Right atrium auricular region (tissue), 2 donors: ENCODE measurements around the gene ZNF738. TPM values are rescaled to one million over a fixed set of nuclear protein-coding genes. Genes with fewer than 3 reads are reported as not detected.
A peak's percentile ranks its signal among the peaks of the same experiment; 100 is the strongest.

Source experiments
- DNase-seq: peaks from one replicate; pipeline ENCODE4 v3.0.0-alpha.2; 2019; ENCODE audit warnings: low spot score
- H3K27ac ChIP-seq, 2 donors: fragments of 200-600 bp; sonication (generic); 1 replicate in 1 of 2; 2 replicates in 1 of 2; pipeline ENCODE4 v1.5.1; 2016 to 2019
- H3K27me3 ChIP-seq, 2 donors: fragments of 200-600 bp; sonication (generic); one replicate each; pipeline versions ENCODE4 v1.5.1 to v1.6.0; 2017 to 2019
- H3K36me3 ChIP-seq: fragments of 200-600 bp; sonication (generic); one replicate; pipeline ENCODE4 v1.5.1; 2016
- H3K4me1 ChIP-seq, 2 donors: fragments of 200-600 bp; sonication (generic); one replicate each; pipeline versions ENCODE4 v1.5.1 to v1.6.0; 2017 to 2019
- H3K4me3 ChIP-seq, 2 donors: fragments of 200-600 bp; sonication (generic); 1 replicate in 1 of 2; 2 replicates in 1 of 2; pipeline ENCODE4 v1.5.1; 2017 to 2019; ENCODE audit warnings: mild to moderate bottlenecking in 1 of 2, moderate library complexity in 1 of 2
- H3K9me3 ChIP-seq, 2 donors: fragments of 200-600 bp; sonication (generic); one replicate each; pipeline ENCODE4 v1.5.1; 2019
- total RNA-seq, 2 donors: library from RNA; depleted of rRNA; stranded (reverse); fragments of >200 nt; gene quantifications; one replicate each; pipeline ENCODE4 v1.1.0, GENCODE V29; 2016
- TF ChIP-seq, protein P1 (sequence below), 2 donors: fragments of 200-600 bp; sonication (generic); IDR thresholded peaks; one replicate each; pipeline ENCODE4 v1.5.1; 2019; ENCODE audit warnings: antibody characterized with exemption in 2 of 2

Gene ZNF738
- total RNA-seq, 2 donors from 2014 or later: 2.2 to 2.3 TPM

DNA sequence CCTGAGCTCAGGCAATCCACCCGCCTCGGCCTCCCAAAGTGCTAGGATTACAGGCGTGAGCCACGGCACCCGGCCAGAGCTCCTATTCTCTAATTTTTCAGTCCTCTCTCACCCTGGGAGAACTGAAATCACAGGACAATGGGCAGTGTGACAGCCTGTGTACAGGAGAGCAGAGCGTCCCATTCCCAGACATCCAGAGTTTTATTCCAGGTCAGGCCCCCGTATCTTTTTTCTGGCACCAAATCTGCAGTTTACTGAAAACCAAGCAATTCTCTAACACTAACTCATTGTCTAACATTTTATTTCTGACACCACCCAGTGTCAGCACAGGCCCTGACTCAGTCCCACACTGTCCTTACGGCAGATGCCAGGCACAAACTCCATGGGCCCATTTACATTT, 36.3 kb upstream of the ZNF738 start:
- peaks cover 0 to 29% of the 10 kb centered on the region in 2 donors for H3K4me1 ChIP-seq
- peak overlapping the region; percentile 49 to 57 for H3K27ac ChIP-seq

DNA sequence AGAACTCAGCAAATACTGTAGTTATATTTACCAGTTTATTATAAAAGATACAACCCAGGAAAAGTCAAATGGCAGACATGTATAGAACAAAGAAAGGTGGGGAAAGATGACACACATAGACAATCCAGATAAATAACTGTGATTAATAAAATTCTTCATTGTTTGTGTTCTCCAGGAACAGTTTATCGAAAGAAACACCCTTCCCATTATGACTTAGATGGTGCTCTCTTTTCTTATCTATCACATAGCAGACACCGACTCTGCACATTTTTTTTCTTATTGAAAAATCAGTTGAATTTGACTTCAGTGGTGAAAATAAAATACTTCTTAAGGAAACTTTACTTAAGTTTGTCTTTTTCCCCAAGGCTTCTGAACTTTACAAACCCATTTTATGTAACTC, 35.8 kb upstream of the ZNF738 start:
- no peaks in the 10 kb centered on the region for H3K9me3 ChIP-seq
- H3K36me3 ChIP-seq: peaks cover 8% of the 10 kb centered on the region
- no peak for DNase-seq
- peak overlapping the region; percentile 49 to 57 for H3K27ac ChIP-seq
- H3K4me3 ChIP-seq: no peak overlapping the region
- peaks cover 0 to 29% of the 10 kb centered on the region in 2 donors for H3K4me1 ChIP-seq
- TF ChIP-seq, protein P1, sequence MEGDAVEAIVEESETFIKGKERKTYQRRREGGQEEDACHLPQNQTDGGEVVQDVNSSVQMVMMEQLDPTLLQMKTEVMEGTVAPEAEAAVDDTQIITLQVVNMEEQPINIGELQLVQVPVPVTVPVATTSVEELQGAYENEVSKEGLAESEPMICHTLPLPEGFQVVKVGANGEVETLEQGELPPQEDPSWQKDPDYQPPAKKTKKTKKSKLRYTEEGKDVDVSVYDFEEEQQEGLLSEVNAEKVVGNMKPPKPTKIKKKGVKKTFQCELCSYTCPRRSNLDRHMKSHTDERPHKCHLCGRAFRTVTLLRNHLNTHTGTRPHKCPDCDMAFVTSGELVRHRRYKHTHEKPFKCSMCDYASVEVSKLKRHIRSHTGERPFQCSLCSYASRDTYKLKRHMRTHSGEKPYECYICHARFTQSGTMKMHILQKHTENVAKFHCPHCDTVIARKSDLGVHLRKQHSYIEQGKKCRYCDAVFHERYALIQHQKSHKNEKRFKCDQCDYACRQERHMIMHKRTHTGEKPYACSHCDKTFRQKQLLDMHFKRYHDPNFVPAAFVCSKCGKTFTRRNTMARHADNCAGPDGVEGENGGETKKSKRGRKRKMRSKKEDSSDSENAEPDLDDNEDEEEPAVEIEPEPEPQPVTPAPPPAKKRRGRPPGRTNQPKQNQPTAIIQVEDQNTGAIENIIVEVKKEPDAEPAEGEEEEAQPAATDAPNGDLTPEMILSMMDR (IDR thresholded peaks at IDR 0.05): no peak
- H3K27me3 ChIP-seq: no peaks in the 10 kb centered on the region

More for the DNA sequence above, 36.3 kb upstream of the ZNF738 start:
- peak; percentile 76 for DNase-seq
- Histone ChIP-seq H3K4me3 (no peak overlapping the region), H3K9me3 (no peaks in the 10 kb centered on the region), H3K27me3 (no peaks in the 10 kb centered on the region), H3K36me3 (peaks cover 8% of the 10 kb centered on the region)
- TF ChIP-seq, protein P1 (IDR thresholded peaks at IDR 0.05): no peak

DNA sequence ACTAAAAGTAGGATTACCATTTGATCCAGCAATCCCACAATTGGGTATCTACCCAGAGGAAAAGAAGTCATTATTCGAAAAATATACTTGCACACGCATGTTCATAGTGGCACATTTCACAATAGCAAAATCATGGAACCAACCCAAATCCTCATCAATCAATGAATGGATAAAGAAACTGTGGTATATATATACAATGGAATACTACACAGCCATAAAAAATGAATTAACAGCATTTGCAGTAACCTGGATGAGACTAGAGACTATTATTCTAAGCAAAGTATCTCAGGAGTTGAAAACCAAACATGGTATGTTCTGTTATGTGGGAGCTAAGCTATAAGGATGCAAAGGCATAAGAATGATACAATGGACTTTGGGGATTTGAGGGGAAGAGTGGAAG, 32.6 kb upstream of the ZNF738 start:
- TF ChIP-seq, protein P1 (IDR thresholded peaks at IDR 0.05): no peak
- H3K4me1 ChIP-seq: peaks cover 0 to 34% of the 10 kb centered on the region in 2 donors
- peaks cover 8% of the 10 kb centered on the region for H3K36me3 ChIP-seq
- H3K27ac ChIP-seq: no peak overlapping the region
- no peaks in the 10 kb centered on the region for H3K27me3 ChIP-seq
- no peak overlapping the region for H3K4me3 ChIP-seq
- no peak for DNase-seq
- H3K9me3 ChIP-seq: no peaks in the 10 kb centered on the region

DNA sequence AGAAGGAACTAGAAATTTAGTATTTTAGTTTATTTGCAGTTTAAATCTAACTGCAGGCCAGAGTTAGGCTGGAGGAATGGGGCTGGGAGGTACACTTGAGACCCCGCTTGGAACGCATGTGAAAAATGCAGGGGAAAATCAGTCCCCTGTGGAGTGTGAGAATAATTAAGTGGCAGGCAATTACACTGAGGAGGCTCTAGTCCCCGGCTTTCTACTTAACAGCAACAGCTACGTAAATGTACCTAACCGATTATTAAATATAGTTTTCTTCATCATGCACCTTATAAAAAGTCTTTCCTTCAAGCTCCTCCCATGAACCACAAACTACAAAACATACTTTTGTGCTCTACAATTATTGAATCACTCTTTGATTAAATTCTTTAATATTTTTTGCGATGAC, 30.4 kb upstream of the ZNF738 start:
- peaks cover 8% of the 10 kb centered on the region for H3K36me3 ChIP-seq
- peaks cover 0 to 15% of the 10 kb centered on the region in 2 donors for H3K4me1 ChIP-seq
- H3K27ac ChIP-seq: peak overlapping the region; percentile 96 to 97
- TF ChIP-seq, protein P1 (IDR thresholded peaks at IDR 0.05): no peak
- H3K9me3 ChIP-seq: no peaks in the 10 kb centered on the region
- peak overlapping the region; percentile 77 to 81 for H3K4me3 ChIP-seq
- no peak for DNase-seq
- H3K27me3 ChIP-seq: no peaks in the 10 kb centered on the region

DNA sequence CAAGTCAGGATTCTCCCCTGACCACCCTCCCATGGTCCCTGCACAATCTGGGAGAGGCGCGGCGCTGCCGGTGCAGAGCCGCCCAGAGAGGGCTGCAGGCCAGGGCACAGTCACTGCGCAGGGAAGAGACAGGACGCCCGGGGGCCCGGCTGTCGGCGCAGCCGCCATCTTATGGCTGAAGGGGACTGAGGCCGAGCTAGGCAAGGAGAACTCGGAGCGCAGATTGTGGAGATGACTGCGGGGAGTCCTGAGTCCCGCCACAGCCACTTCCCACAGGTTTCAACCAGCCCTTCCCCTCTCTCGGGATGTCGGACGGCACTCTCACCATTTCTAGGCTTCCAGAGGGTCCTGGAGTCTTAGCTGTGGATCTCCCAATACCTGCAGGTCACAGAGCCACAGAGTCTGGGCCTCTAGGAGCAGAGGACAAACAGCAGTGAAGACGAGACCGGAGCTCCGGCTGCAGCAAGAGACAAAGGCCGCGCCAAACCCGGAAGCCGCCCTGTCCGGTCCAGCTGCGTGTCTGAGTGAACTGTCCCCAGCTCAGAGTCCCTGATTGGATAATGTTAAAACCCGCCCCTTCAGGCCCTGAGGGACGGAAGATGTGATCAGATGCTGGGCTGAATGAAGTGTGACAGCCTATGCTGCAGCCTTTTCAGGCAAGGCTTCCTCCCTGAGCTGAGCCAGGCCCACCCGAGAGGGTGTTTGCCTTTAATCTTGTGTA, 29.8 kb upstream of the ZNF738 start, which contains the start of gene ZNF708:
Gene ZNF708 (minus strand): TSS at position 526 of the 721 bp plus-strand sequence. CDS start 198 bp downstream, at position 328.
- Histone ChIP-seq H3K27ac (peak within 1 kb of the TSS; percentile 96 to 97), H3K4me3 (peak within 1 kb of the TSS; percentile 77 to 81), H3K4me1 (peaks cover 0 to 15% of the 10 kb centered on the region in 2 donors), H3K36me3 (peaks cover 8% of the 10 kb centered on the region), H3K27me3 (no peaks in the 10 kb centered on the region), H3K9me3 (no peaks in the 10 kb centered on the region)
- peak; percentile 96 for DNase-seq
- TF ChIP-seq, protein P1 (IDR thresholded peaks at IDR 0.05): no peak
